Transverse colon (tissue), 4 donors: Measurements from ENCODE around the gene MORC4.

Experiments
- POLR2A ChIP-seq: fragments of 450-650 bp; IDR thresholded peaks from one replicate; pipeline ENCODE4 v1.6.1; 2016; ENCODE audit warnings: antibody characterized with exemption, mild to moderate bottlenecking, moderate library complexity
- POLR2AphosphoS5 ChIP-seq, 3 donors: sonication (generic); formaldehyde crosslinking; IDR thresholded peaks; one replicate each; pipeline ENCODE4 v1.6.1; 2016; ENCODE audit warnings: antibody characterized with exemption in 3 of 3
- TF ChIP-seq, protein P1 (sequence below), 5 experiments: fragments of 200-600 bp in 3 of 5; fragments of 450-650 bp in 2 of 5; sonication (generic) in 3 of 5; IDR thresholded peaks; 1 replicate in 2 of 5; 2 replicates in 3 of 5; pipeline ENCODE4 v1.5.1; 2016 to 2017; ENCODE audit warnings: antibody characterized with exemption in 5 of 5, inconsistent platforms in 3 of 5, mild to moderate bottlenecking in 2 of 5, moderate library complexity in 1 of 5

- TF ChIP-seq POLR2A (no peak), POLR2AphosphoS5 (IDR thresholded peaks at IDR 0.05) (no peak)
- TF ChIP-seq, protein P1, sequence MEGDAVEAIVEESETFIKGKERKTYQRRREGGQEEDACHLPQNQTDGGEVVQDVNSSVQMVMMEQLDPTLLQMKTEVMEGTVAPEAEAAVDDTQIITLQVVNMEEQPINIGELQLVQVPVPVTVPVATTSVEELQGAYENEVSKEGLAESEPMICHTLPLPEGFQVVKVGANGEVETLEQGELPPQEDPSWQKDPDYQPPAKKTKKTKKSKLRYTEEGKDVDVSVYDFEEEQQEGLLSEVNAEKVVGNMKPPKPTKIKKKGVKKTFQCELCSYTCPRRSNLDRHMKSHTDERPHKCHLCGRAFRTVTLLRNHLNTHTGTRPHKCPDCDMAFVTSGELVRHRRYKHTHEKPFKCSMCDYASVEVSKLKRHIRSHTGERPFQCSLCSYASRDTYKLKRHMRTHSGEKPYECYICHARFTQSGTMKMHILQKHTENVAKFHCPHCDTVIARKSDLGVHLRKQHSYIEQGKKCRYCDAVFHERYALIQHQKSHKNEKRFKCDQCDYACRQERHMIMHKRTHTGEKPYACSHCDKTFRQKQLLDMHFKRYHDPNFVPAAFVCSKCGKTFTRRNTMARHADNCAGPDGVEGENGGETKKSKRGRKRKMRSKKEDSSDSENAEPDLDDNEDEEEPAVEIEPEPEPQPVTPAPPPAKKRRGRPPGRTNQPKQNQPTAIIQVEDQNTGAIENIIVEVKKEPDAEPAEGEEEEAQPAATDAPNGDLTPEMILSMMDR (IDR thresholded peaks at IDR 0.05): no peak
Observed at GRCh38 chrX:106899276-106899675, 100.7 kb downstream of the MORC4 start.
